Type B pancreatic cell (in vitro differentiated cells): ENCODE results near the gene MUC5B. TPM values are rescaled to one million over a fixed set of nuclear protein-coding genes. Genes with fewer than 3 reads are reported as not detected.

Experiments used
- DNase-seq: peaks from one replicate; pipeline ENCODE4 v3.0.0; 2021; ENCODE audit warnings: mixed read lengths; ENCODE audit not compliant: unreplicated experiment; ENCODE audit errors: extremely low spot score
- H3K27ac Mint-ChIP-seq: 2 replicates; pipeline ENCODE4 v1.8.0; 2021; ENCODE audit warnings: mild to moderate bottlenecking, mixed read lengths
- H3K27me3 Mint-ChIP-seq: 2 replicates; pipeline ENCODE4 v1.8.0; 2021; ENCODE audit warnings: mixed read lengths
- H3K36me3 Mint-ChIP-seq: 2 replicates; pipeline ENCODE4 v1.8.0; 2021; ENCODE audit warnings: mixed read lengths
- H3K4me1 Mint-ChIP-seq: one replicate; pipeline ENCODE4 v1.8.0; 2021; ENCODE audit warnings: mixed read lengths; ENCODE audit not compliant: unreplicated experiment
- H3K4me3 Mint-ChIP-seq: 2 replicates; pipeline ENCODE4 v1.8.0; 2021; ENCODE audit warnings: mild to moderate bottlenecking, mixed read lengths
- H3K9me3 Mint-ChIP-seq: 2 replicates; pipeline ENCODE4 v1.8.0; 2021; ENCODE audit warnings: mixed read lengths
- CTCF ChIP-seq: fragments of 200-600 bp; sonication (generic); conservative IDR thresholded peaks from 2 replicates; pipeline ENCODE4 v1.5.0; 2021; ENCODE audit warnings: antibody characterized with exemption, mild to moderate bottlenecking
- total RNA-seq: library from RNA; stranded (reverse); gene quantifications from 2 replicates; pipeline ENCODE4 v1.2.1, GENCODE V29; 2021; ENCODE audit warnings: low replicate concordance

MUC5B gene
- total RNA-seq, 1 donor from 2014 or later, result 2.0 TPM

GRCh38 chr11:1234054-1234720 lies 11.3 kb downstream of the MUC5B start:
- Mint-ChIP-seq H3K9me3 (no peaks in the 10 kb centered on the region), H3K36me3 (no peaks in the 10 kb centered on the region), H3K4me3 (no peak overlapping the region), H3K27me3 (no peaks in the 10 kb centered on the region), H3K4me1 (no peaks in the 10 kb centered on the region), H3K27ac (no peak overlapping the region)
- no peak for TF ChIP-seq CTCF
- DNase-seq, result no peak

- H3K9me3 Mint-ChIP-seq, result no peaks in the 10 kb centered on the region
- no peak overlapping the region for H3K27ac Mint-ChIP-seq
- no peaks in the 10 kb centered on the region for H3K36me3 Mint-ChIP-seq
- H3K4me1 Mint-ChIP-seq, result no peaks in the 10 kb centered on the region
- H3K27me3 Mint-ChIP-seq, result no peaks in the 10 kb centered on the region
- DNase-seq, result no peak
- TF ChIP-seq CTCF, result no peak
- no peak overlapping the region for H3K4me3 Mint-ChIP-seq
Measured at GRCh38 chr11:1234771-1235305, 12.0 kb downstream of the MUC5B start.

GRCh38 chr11:1235306-1235900 lies 12.5 kb downstream of the MUC5B start:
- H3K4me1 Mint-ChIP-seq, result no peaks in the 10 kb centered on the region
- no peak overlapping the region for H3K27ac Mint-ChIP-seq
- H3K4me3 Mint-ChIP-seq, result no peak overlapping the region
- H3K9me3 Mint-ChIP-seq, result no peaks in the 10 kb centered on the region
- no peaks in the 10 kb centered on the region for H3K27me3 Mint-ChIP-seq
- no peaks in the 10 kb centered on the region for H3K36me3 Mint-ChIP-seq
- no peak for TF ChIP-seq CTCF
- DNase-seq, result no peak

- H3K27ac Mint-ChIP-seq, result no peak overlapping the region
- no peak overlapping the region for H3K4me3 Mint-ChIP-seq
- H3K9me3 Mint-ChIP-seq, result no peaks in the 10 kb centered on the region
- no peak for DNase-seq
- TF ChIP-seq CTCF, result no peak
- H3K36me3 Mint-ChIP-seq, result no peaks in the 10 kb centered on the region
- H3K27me3 Mint-ChIP-seq, result no peaks in the 10 kb centered on the region
- no peaks in the 10 kb centered on the region for H3K4me1 Mint-ChIP-seq
Measured at GRCh38 chr11:1235901-1236315, 13.0 kb downstream of the MUC5B start.

- Mint-ChIP-seq H3K36me3 (no peaks in the 10 kb centered on the region), H3K4me3 (no peak overlapping the region), H3K27me3 (no peaks in the 10 kb centered on the region), H3K27ac (no peak overlapping the region), H3K4me1 (no peaks in the 10 kb centered on the region), H3K9me3 (no peaks in the 10 kb centered on the region)
- DNase-seq, result no peak
- TF ChIP-seq CTCF, result no peak
Measured at GRCh38 chr11:1236316-1237127, 13.7 kb downstream of the MUC5B start.
